Measurements from ENCODE around the gene LTBR.

DNA sequence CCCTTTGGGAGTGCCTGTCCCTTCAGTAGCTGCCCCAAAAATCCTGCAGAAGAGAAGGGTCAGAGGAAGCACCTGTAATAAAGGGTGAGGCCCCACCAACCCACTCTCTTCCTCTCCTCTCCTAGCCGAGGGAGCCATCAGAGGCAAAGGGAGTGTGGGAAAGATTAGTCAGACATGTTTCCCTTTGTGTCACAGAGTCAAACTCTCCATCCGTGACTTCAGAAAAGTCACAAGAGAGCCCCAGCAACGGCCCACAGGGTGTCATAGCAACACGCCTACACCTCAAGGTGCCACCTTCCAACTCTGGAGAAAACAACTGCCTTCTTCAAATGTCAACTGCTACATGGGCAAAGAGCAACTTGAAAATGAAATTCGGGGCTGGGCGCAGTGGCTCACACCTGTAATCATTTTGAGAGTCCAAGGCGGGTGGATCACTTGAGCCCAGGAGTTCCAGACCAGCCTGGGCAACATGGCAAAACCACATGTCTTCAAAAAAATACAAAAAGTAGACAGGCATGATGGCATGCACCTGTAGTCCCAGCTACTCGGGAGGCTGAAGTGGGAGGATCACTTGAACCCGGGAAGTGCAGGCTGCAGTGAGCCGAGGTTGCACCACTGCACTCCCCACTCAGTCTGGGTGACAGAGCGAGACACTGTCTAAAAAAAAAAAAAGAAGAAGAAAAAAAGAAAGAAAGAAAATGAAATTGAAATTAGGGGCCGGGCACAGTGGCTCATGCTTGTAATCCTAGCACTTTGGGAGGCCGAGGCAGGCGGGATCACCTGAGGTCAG, 43.1 kb downstream of the LTBR start:
- TF ChIP-seq, protein P1, sequence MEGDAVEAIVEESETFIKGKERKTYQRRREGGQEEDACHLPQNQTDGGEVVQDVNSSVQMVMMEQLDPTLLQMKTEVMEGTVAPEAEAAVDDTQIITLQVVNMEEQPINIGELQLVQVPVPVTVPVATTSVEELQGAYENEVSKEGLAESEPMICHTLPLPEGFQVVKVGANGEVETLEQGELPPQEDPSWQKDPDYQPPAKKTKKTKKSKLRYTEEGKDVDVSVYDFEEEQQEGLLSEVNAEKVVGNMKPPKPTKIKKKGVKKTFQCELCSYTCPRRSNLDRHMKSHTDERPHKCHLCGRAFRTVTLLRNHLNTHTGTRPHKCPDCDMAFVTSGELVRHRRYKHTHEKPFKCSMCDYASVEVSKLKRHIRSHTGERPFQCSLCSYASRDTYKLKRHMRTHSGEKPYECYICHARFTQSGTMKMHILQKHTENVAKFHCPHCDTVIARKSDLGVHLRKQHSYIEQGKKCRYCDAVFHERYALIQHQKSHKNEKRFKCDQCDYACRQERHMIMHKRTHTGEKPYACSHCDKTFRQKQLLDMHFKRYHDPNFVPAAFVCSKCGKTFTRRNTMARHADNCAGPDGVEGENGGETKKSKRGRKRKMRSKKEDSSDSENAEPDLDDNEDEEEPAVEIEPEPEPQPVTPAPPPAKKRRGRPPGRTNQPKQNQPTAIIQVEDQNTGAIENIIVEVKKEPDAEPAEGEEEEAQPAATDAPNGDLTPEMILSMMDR (IDR thresholded peaks at IDR 0.05 in 4 of 5, conservative IDR thresholded peaks at IDR 0.05 in 1 of 5) = no peak
- no peak for TF ChIP-seq POLR2A (IDR thresholded peaks at IDR 0.05)

Measured in gastrocnemius medialis (tissue), 4 donors.